Lower leg skin (tissue), 3 donors: Measurements from ENCODE around the gene GAB1.

Source experiments
- CTCF ChIP-seq, 3 donors: fragments of 450-650 bp; IDR thresholded peaks; one replicate each; pipeline ENCODE4 v1.5.1; 2016; ENCODE audit warnings: antibody characterized with exemption in 3 of 3, mild to moderate bottlenecking in 3 of 3, moderate library complexity in 2 of 3
- POLR2A ChIP-seq, 2 donors: fragments of 450-650 bp; IDR thresholded peaks; one replicate each; pipeline ENCODE4 v1.6.1; 2016 to 2017; ENCODE audit warnings: antibody characterized with exemption in 2 of 2, mild to moderate bottlenecking in 1 of 2, moderate library complexity in 1 of 2

GRCh38 chr4:143404555-143404954 lies 67.9 kb downstream of the GAB1 start:
- TF ChIP-seq CTCF (IDR thresholded peaks at IDR 0.05) (no peak), POLR2A (IDR thresholded peaks at IDR 0.05) (no peak)
